H9 (cell line): ENCODE results near the gene F9. TPM values are rescaled to one million over a fixed set of nuclear protein-coding genes. Genes with fewer than 3 reads are reported as not detected.
A peak's percentile ranks its signal among the peaks of the same experiment; 100 is the strongest.

Experiments
- DNase-seq: peaks from one replicate; pipeline ENCODE4 v3.0.0-alpha.2; 2017
- H2AFZ ChIP-seq: one replicate; pipeline ENCODE4 v1.6.1; 2013; ENCODE audit warnings: mild to moderate bottlenecking, low read length, control low read depth, moderate library complexity
- H2AK5ac ChIP-seq: 2 replicates; pipeline ENCODE4 v1.6.1; 2013; ENCODE audit warnings: low read length, control low read depth, mixed read lengths; ENCODE audit not compliant: insufficient read length
- H2BK120ac ChIP-seq: one replicate; pipeline ENCODE4 v1.6.1; 2013; ENCODE audit warnings: low read depth, mild to moderate bottlenecking, low read length, control low read depth, inconsistent platforms; ENCODE audit not compliant: poor library complexity, severe bottlenecking
- H2BK12ac ChIP-seq: 2 replicates; pipeline ENCODE4 v1.6.1; 2013; ENCODE audit warnings: low read length, control low read depth, mixed read lengths, low read depth; ENCODE audit not compliant: insufficient read length
- H2BK15ac ChIP-seq: 2 replicates; pipeline ENCODE4 v1.6.1; 2013; ENCODE audit warnings: low read depth, low read length, control low read depth
- H2BK20ac ChIP-seq: one replicate; pipeline ENCODE4 v1.6.1; 2013; ENCODE audit warnings: low read depth, mild to moderate bottlenecking, low read length, control low read depth, inconsistent platforms; ENCODE audit not compliant: poor library complexity, severe bottlenecking
- H2BK5ac ChIP-seq: 2 replicates; pipeline ENCODE4 v1.6.1; 2013; ENCODE audit warnings: low read length, control low read depth, mixed read lengths; ENCODE audit not compliant: insufficient read length
- H3K14ac ChIP-seq: 2 replicates; pipeline ENCODE4 v1.6.1; 2013; ENCODE audit warnings: low read length, control low read depth; ENCODE audit not compliant: insufficient read depth
- H3K18ac ChIP-seq: 2 replicates; pipeline ENCODE4 v1.6.1; 2013; ENCODE audit warnings: low read depth, mild to moderate bottlenecking, mixed read lengths, low read length, control low read depth; ENCODE audit not compliant: insufficient read length
- H3K23ac ChIP-seq: 2 replicates; pipeline ENCODE4 v1.6.1; 2013; ENCODE audit warnings: low read length, control low read depth, mixed read lengths, low read depth; ENCODE audit not compliant: insufficient read length
- H3K23me2 ChIP-seq: 2 replicates; pipeline ENCODE4 v1.6.1; 2013; ENCODE audit warnings: low read depth, mild to moderate bottlenecking, mixed read lengths, low read length, control low read depth; ENCODE audit not compliant: insufficient read length, poor library complexity, severe bottlenecking
- H3K27ac ChIP-seq: 2 replicates; pipeline ENCODE4 v1.5.1; 2013; ENCODE audit warnings: low read length, control low read depth, mixed read lengths, low read depth; ENCODE audit not compliant: insufficient read length
- H3K27me3 ChIP-seq: 2 replicates; pipeline ENCODE4 v1.6.1; 2013; ENCODE audit warnings: low read length, control low read depth, inconsistent platforms; ENCODE audit not compliant: insufficient read depth
- H3K4ac ChIP-seq: 2 replicates; pipeline ENCODE4 v1.6.1; 2013; ENCODE audit warnings: low read depth, mild to moderate bottlenecking, control low read depth, inconsistent platforms, low read length, moderate library complexity
- H3K4me1 ChIP-seq: 2 replicates; pipeline ENCODE4 v1.6.1; 2013; ENCODE audit warnings: low read length, control low read depth, inconsistent platforms; ENCODE audit not compliant: insufficient read depth
- H3K4me2 ChIP-seq: 2 replicates; pipeline ENCODE4 v1.6.1; 2013; ENCODE audit warnings: low read length, control low read depth, mixed read lengths; ENCODE audit not compliant: insufficient read length, insufficient read depth
- H3K56ac ChIP-seq: 2 replicates; pipeline ENCODE4 v1.6.1; 2013; ENCODE audit warnings: low read depth, mild to moderate bottlenecking, mixed read lengths, low read length, control low read depth; ENCODE audit not compliant: insufficient read length
- H3K79me1 ChIP-seq: 2 replicates; pipeline ENCODE4 v1.6.1; 2013; ENCODE audit warnings: low read depth, mild to moderate bottlenecking, moderate library complexity, low read length, control low read depth, inconsistent platforms; ENCODE audit not compliant: insufficient read depth, poor library complexity, severe bottlenecking
- H3K79me2 ChIP-seq: 2 replicates; pipeline ENCODE4 v1.6.1; 2013; ENCODE audit warnings: low read length, control low read depth, inconsistent platforms; ENCODE audit not compliant: insufficient read depth
- H3K9ac ChIP-seq: 2 replicates; pipeline ENCODE4 v1.6.1; 2013; ENCODE audit warnings: low read length, control low read depth, mixed read lengths; ENCODE audit not compliant: insufficient read length; ENCODE audit errors: extremely low read depth
- H3K9me3 ChIP-seq: one replicate; pipeline ENCODE4 v1.6.1; 2013; ENCODE audit warnings: low read depth, low read length, inconsistent platforms; ENCODE audit not compliant: control insufficient read depth
- H3T11ph ChIP-seq: one replicate; pipeline ENCODE4 v1.6.1; 2013; ENCODE audit warnings: mild to moderate bottlenecking, low read length, control low read depth, inconsistent platforms
- H4K20me1 ChIP-seq: one replicate; pipeline ENCODE4 v1.6.1; 2013; ENCODE audit not compliant: control insufficient read depth, insufficient read length, insufficient read depth
- H4K5ac ChIP-seq: 2 replicates; pipeline ENCODE4 v1.6.1; 2013; ENCODE audit warnings: low read depth, mild to moderate bottlenecking, mixed read lengths, low read length, control low read depth; ENCODE audit not compliant: insufficient read length
- H4K8ac ChIP-seq: replicated peaks from 2 replicates; pipeline ENCODE4 v1.6.1; 2013; ENCODE audit warnings: low read length, control low read depth, mixed read lengths, low read depth; ENCODE audit not compliant: insufficient read length
- H4K91ac ChIP-seq: 2 replicates; pipeline ENCODE4 v1.6.1; 2013; ENCODE audit warnings: low read depth, mild to moderate bottlenecking, moderate library complexity, mixed read lengths, low read length, control low read depth; ENCODE audit not compliant: insufficient read length
- H3K27ac Mint-ChIP-seq, 3 experiments: 2 replicates in 2 of 3; 3 replicates in 1 of 3; pipeline ENCODE4 v1.8.0; 2020 to 2021; ENCODE audit warnings: mixed read lengths in 3 of 3, mild to moderate bottlenecking in 1 of 3, moderate library complexity in 1 of 3
- H3K27me3 Mint-ChIP-seq: 2 replicates; pipeline ENCODE4 v1.8.0; 2021; ENCODE audit warnings: low read depth, mild to moderate bottlenecking, moderate library complexity, mixed read lengths
- H3K36me3 Mint-ChIP-seq, 3 experiments: 2 replicates in 2 of 3; 3 replicates in 1 of 3; pipeline ENCODE4 v1.8.0; 2020 to 2021; ENCODE audit warnings: low read depth in 3 of 3, mixed read lengths in 3 of 3; ENCODE audit not compliant: insufficient read depth in 1 of 3
- H3K4me1 Mint-ChIP-seq, 2 experiments: 2 replicates each; pipeline ENCODE4 v1.8.0; 2020; ENCODE audit warnings: mixed read lengths in 2 of 2
- H3K4me3 Mint-ChIP-seq, 2 experiments: 2 replicates in 1 of 2; 3 replicates in 1 of 2; pipeline ENCODE4 v1.8.0; 2020 to 2021; ENCODE audit warnings: mild to moderate bottlenecking in 2 of 2, mixed read lengths in 2 of 2, moderate library complexity in 1 of 2
- H3K9me3 Mint-ChIP-seq, 2 experiments: 2 replicates in 1 of 2; 3 replicates in 1 of 2; pipeline ENCODE4 v1.8.0; 2020; ENCODE audit warnings: mild to moderate bottlenecking in 2 of 2, mixed read lengths in 2 of 2, moderate library complexity in 1 of 2
- CTCF ChIP-seq: fragments of 200-600 bp; sonication (generic); conservative IDR thresholded peaks from 3 replicates; pipeline ENCODE4 v1.8.0; 2021; ENCODE audit warnings: antibody characterized with exemption, mild to moderate bottlenecking
- WGBS: extraction: QIAGEN DNeasy Blood & Tissue Kit; methylation state at CpG from one replicate; pipeline ENCODE4 v1.1.7; 2013; ENCODE audit warnings: missing lambda C conversion rate, low lambda C conversion rate, mixed read lengths; ENCODE audit not compliant: insufficient read length; ENCODE audit errors: extremely low coverage; 5-methylcytosine and 5-hydroxymethylcytosine counted together
- total RNA-seq: library from RNA; stranded (reverse); gene quantifications from 2 replicates; pipeline ENCODE4 v1.2.1, GENCODE V29; 2021

Gene F9
- total RNA-seq, 1 experiment from 2014 or later, result not detected

- peaks cover 0 to 7% of the 10 kb centered on the region in 2 experiments; a peak in 2 of 4 replicates for H3K4me1 Mint-ChIP-seq
Measured at GRCh38 chrX:139559383-139560042, 29.0 kb downstream of the F9 start.

More at GRCh38 chrX:139559383-139560042, 29.0 kb downstream of the F9 start:
- Histone ChIP-seq H2AFZ (no peak overlapping the region), H4K8ac (no peak overlapping the region), H4K5ac (no peak overlapping the region), H2BK15ac (no peak overlapping the region), H4K91ac (no peak overlapping the region), H2BK20ac (no peak overlapping the region), H3K9ac (no peak overlapping the region), H3K4ac (no peak overlapping the region), H3K18ac (no peak overlapping the region), H3K27ac (no peak overlapping the region), H3K23ac (no peak overlapping the region), H3K9me3 (no peaks in the 10 kb centered on the region), H3K4me2 (no peak overlapping the region), H2BK12ac (no peak overlapping the region), H3K79me2 (no peaks in the 10 kb centered on the region), H3K14ac (no peak overlapping the region), H3K4me1 (no peaks in the 10 kb centered on the region; the same call in 1 of the 2 replicates), H2BK120ac (no peak overlapping the region), H2AK5ac (no peak overlapping the region), H2BK5ac (no peak overlapping the region), H3T11ph (no peak overlapping the region), H3K27me3 (no peaks in the 10 kb centered on the region), H3K79me1 (no peaks in the 10 kb centered on the region), H4K20me1 (no peaks in the 10 kb centered on the region), H3K56ac (no peak overlapping the region), H3K23me2 (no peaks in the 10 kb centered on the region)
- Mint-ChIP-seq H3K27me3 (no peaks in the 10 kb centered on the region), H3K36me3 (no peaks in the 10 kb centered on the region), H3K9me3 (peaks cover 0 to 30% of the 10 kb centered on the region in 2 experiments; a peak in 2 of 5 replicates), H3K4me3 (no peak overlapping the region), H3K27ac (peak overlapping the region in 1 of 3 experiments; percentile 63; a peak in 2 of 7 replicates)
- WGBS, result no CpG with 5 or more reads among the region's 9 CpGs
- peak; percentile 80 for TF ChIP-seq CTCF
- peak; percentile 39 for DNase-seq
